Measurements from ENCODE around the gene RAB5IF.
A peak's percentile ranks its signal among the peaks of the same experiment; 100 is the strongest.
"Not testable (repeated sequence)": the region's sequence is repeated elsewhere in the genome, so short reads cannot be mapped to it uniquely, and the experiment has no call there.

The RAB5IF gene

GRCh38 chr20:36604952-36605398 is 604 bp upstream of the RAB5IF start:
- TF ChIP-seq CTCF (IDR thresholded peaks at IDR 0.05; ENCODE audit: insufficient read depth, low read depth, low read length, missing control alignments), result no peak
- DNase-seq (ENCODE audit: low read depth), result peak; percentile 95
- peak overlapping the region; percentile 71 for H3K4me3 ChIP-seq (ENCODE audit: low read depth, low read length)

DNA sequence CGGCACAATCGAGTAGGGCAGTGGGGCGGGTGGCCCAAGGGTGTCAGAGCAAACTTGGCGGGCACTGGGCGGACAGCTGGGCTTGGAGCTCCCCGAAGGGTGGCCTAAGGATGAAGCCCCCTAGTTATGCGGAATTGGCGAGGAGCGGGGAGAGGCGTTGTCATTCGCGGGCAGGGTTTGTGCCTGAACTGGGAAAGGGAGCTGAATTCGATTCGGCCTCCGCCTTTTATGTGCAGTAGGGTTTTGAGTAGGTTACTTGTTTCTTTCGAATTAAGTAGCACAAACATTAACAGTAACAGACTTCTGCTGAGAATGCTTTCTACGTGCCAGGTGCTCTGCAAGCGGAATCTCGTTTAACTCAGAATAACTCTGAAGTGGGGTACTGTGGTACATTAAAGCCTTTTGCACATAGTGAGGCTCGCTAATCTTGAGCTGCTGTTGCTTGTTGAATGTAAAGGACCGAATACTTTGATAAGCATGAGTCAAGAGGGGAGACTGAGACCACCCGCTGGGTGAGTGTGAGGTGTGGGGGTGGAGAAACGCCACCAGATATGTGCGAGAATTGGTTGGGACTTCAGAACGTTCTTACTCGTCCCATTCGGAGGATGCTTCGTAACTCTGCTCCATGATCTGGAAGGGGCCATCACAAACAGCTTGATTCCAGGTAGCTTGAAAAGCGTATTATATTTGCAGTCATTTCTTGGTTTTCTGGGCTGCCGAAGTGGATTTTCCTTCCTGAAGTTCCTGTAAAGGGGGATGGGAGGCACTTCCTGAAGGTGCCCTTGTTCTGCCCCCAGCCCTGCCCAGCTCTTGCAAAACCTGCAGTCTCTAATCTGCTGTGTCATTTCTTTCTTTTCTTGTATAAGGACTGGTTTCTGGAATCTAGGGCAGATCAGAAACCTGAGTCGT is 833 bp downstream of the RAB5IF start:
- peak; percentile 28 for DNase-seq (ENCODE audit: low read depth)
- H3K4me3 ChIP-seq (ENCODE audit: low read depth, low read length), result peak overlapping the region; percentile 99
- no peak for TF ChIP-seq CTCF (IDR thresholded peaks at IDR 0.05; ENCODE audit: insufficient read depth, low read depth, low read length, missing control alignments)

DNA sequence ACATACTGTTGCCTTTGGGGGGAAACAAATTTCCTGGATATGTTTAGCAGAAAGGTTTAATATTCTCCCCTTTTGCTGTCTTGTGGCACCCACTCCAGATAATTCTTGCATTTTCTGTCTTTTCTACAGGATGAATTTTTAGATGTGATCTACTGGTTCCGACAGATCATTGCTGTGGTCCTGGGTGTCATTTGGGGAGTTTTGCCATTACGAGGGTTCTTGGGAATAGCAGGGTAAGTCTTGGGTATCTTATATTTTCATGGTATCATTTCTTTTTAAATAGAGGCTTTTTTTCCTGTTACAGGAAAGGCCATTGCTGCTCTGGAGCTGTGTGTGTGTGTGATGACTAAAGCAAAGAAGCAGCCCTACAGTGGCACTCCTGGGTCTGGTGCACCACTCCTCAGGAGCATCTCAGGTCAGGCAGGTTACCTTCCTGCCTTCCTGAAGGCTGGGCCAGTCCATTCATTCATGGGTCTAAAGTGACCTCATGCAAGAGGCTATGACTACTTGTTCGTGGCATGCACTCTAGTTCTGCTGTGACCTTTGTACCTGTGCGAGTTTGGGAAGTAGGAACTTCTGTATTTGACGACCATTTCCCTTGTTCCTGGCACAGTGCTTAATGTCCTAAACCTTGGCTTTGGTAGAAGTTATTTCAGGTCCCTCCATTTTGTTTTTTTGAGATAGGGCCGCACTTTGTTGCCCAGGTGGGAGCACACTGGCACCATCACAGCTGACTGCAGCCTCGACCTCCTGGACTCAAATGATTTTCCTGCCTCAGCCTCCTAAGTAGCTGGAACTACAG is 2.2 kb downstream of the RAB5IF start:
- DNase-seq (ENCODE audit: low read depth), result no peak
- 0 out of 2 replicates have a peak overlapping the region, but pooled peaks have one; percentile 99 for H3K4me3 ChIP-seq (ENCODE audit: low read depth, low read length)
- no peak for TF ChIP-seq CTCF (IDR thresholded peaks at IDR 0.05; ENCODE audit: insufficient read depth, low read depth, low read length, missing control alignments)

GRCh38 chr20:36608388-36608728 is 2.8 kb downstream of the RAB5IF start:
- H3K4me3 ChIP-seq (ENCODE audit: low read depth, low read length); DNase-seq (ENCODE audit: low read depth): not testable (repeated sequence)

DNA sequence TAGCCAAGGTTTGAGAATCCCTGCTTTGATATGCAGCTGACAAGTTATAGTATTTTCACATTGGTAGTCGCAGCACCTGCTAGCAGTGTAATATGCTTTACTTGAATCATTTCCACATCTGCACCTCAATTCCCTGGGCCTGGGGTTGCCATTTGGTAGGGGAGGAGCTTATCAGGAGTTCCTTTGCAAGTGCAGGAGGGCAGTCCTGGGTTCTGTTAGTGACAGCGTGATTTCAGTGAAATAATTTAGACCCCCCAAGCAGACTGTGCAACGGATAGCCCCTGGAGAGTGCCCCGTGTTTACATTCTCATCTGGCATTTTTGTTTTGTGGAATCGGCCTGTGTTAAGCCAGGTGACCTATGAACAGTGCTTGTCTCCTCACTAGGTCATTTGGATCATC is 6.0 kb downstream of the RAB5IF start:
- no peak for DNase-seq (ENCODE audit: low read depth)
- TF ChIP-seq CTCF (IDR thresholded peaks at IDR 0.05; ENCODE audit: insufficient read depth, low read depth, low read length, missing control alignments), result no peak
- no peak overlapping the region for H3K4me3 ChIP-seq (ENCODE audit: low read depth, low read length)

DNA sequence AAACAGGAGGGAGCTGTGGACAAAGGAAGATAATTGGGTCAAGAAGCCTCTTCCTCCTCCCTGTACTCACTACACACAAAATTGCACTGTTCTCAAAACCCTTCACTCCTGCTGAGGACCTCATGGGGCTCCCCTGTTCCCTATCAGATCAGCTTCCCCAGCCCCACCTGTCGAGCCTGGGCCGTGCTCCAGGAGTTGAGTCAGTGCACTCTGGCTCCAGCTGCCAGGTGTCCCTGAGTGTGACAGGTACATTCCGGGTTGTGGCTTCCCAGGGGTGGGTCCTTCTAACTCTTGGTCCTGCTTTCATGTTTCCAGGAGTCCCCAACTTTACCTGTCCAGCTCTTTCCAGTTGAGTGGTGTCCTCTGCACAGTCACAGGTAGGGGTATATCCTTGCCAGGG is 8.4 kb downstream of the RAB5IF start:
- DNase-seq (ENCODE audit: low read depth), result no peak
- TF ChIP-seq CTCF (IDR thresholded peaks at IDR 0.05; ENCODE audit: insufficient read depth, low read depth, low read length, missing control alignments), result no peak
- H3K4me3 ChIP-seq (ENCODE audit: low read depth, low read length), result no peak overlapping the region

GRCh38 chr20:36614781-36615557 is 9.4 kb downstream of the RAB5IF start:
- DNase-seq (ENCODE audit: low read depth), result no peak
- no peak for TF ChIP-seq CTCF (IDR thresholded peaks at IDR 0.05; ENCODE audit: insufficient read depth, low read depth, low read length, missing control alignments)
- H3K4me3 ChIP-seq (ENCODE audit: low read depth, low read length), result no peak overlapping the region
